ENCODE measurements around the gene ABLIM1. TPM values are rescaled to one million over a fixed set of nuclear protein-coding genes. Genes with fewer than 3 reads are reported as not detected.

ABLIM1 gene
- polyA plus RNA-seq, 3 donors: 0.33 to 0.91 (median 0.57) TPM

DNA sequence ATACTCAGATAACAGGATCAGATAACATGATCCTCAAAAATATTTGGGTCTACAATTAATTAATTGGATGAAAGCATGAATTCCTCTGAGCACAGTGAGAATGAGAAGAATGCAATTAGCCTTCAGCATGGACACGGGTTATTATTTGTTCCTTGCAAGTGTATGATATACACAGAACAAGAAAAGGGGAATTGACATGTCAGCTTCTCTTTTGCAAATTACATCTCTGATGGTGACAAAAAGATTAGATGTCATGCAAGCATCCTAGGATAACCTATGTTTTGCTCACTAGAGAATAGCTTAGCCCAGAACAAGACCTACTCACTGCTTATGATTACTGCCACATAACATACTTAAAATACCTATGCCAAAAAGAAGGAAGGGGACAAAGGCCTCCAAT is 120.3 kb downstream of the ABLIM1 start:
- Histone ChIP-seq H3K9ac (ENCODE audit: insufficient read depth, low read length, poor library complexity, severe bottlenecking) (no peak overlapping the region), H3K27ac (ENCODE audit: low read depth in 1 of 2, low read length in 2 of 2) (no peak overlapping the region), H3K27me3 (ENCODE audit: control insufficient read depth in 2 of 2, insufficient read depth in 2 of 2, low read length in 2 of 2) (no peaks in the 10 kb centered on the region), H3K4me2 (replicated peaks; ENCODE audit: extremely low read depth, low read length, poor library complexity, severe bottlenecking) (no peak overlapping the region), H3K36me3 (replicated peaks in 1 of 2; ENCODE audit: control insufficient read depth in 1 of 2, insufficient read depth in 2 of 2, low read length in 2 of 2) (no peaks in the 10 kb centered on the region), H3K4me1 (ENCODE audit: control insufficient read depth in 1 of 2, insufficient read depth in 2 of 2, low read length in 2 of 2) (peaks cover 2 to 5% of the 10 kb centered on the region in 2 donors), H4K20me1 (ENCODE audit: insufficient read depth, low read length) (no peaks in the 10 kb centered on the region), H3K9me3 (replicated peaks in 1 of 2; ENCODE audit: control insufficient read depth in 1 of 2, insufficient read depth in 1 of 2, low read length in 2 of 2) (no peaks in the 10 kb centered on the region), H3K4me3 (replicated peaks in 1 of 3; ENCODE audit: low read depth in 2 of 3, low read length in 3 of 3) (no peak overlapping the region), H3K79me2 (ENCODE audit: insufficient read depth, low read length) (no peaks in the 10 kb centered on the region), H2AFZ (ENCODE audit: insufficient read depth, low read depth, low read length, poor library complexity, severe bottlenecking) (no peak overlapping the region)
- Mint-ChIP-seq H3K27me3 (ENCODE audit: low read depth in 3 of 3) (peaks cover 0 to 4% (median 3%) of the 10 kb centered on the region in 3 donors), H3K36me3 (no peaks in the 10 kb centered on the region), H3K4me1 (peaks cover 9% of the 10 kb centered on the region), H3K9me3 (peaks cover 0 to 6% (median 0%) of the 10 kb centered on the region in 7 donors), H3K4me3 (no peak overlapping the region), H3K27ac (no peak overlapping the region)
- TF ChIP-seq, protein P1, sequence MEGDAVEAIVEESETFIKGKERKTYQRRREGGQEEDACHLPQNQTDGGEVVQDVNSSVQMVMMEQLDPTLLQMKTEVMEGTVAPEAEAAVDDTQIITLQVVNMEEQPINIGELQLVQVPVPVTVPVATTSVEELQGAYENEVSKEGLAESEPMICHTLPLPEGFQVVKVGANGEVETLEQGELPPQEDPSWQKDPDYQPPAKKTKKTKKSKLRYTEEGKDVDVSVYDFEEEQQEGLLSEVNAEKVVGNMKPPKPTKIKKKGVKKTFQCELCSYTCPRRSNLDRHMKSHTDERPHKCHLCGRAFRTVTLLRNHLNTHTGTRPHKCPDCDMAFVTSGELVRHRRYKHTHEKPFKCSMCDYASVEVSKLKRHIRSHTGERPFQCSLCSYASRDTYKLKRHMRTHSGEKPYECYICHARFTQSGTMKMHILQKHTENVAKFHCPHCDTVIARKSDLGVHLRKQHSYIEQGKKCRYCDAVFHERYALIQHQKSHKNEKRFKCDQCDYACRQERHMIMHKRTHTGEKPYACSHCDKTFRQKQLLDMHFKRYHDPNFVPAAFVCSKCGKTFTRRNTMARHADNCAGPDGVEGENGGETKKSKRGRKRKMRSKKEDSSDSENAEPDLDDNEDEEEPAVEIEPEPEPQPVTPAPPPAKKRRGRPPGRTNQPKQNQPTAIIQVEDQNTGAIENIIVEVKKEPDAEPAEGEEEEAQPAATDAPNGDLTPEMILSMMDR (IDR thresholded peaks at IDR 0.05): no peak
- no CpG with 5 or more reads among the region's 1 CpG for WGBS (ENCODE audit: insufficient coverage)
- intact Hi-C loops (cut with micrococcal nuclease): no loop called here
- DNase-seq: no peak

- WGBS (ENCODE audit: insufficient coverage): 98% methylated on average over 5 of the region's 6 CpGs
- H3K79me2 ChIP-seq (ENCODE audit: insufficient read depth, low read length): no peaks in the 10 kb centered on the region
- no peak for DNase-seq
- H3K9me3 ChIP-seq (replicated peaks in 1 of 2; ENCODE audit: control insufficient read depth in 1 of 2, insufficient read depth in 1 of 2, low read length in 2 of 2): no peaks in the 10 kb centered on the region
- no peak overlapping the region for H3K4me3 ChIP-seq (replicated peaks in 1 of 3; ENCODE audit: low read depth in 2 of 3, low read length in 3 of 3)
- no peak overlapping the region for H3K9ac ChIP-seq (ENCODE audit: insufficient read depth, low read length, poor library complexity, severe bottlenecking)
- no peak overlapping the region for H2AFZ ChIP-seq (ENCODE audit: insufficient read depth, low read depth, low read length, poor library complexity, severe bottlenecking)
- H4K20me1 ChIP-seq (ENCODE audit: insufficient read depth, low read length): no peaks in the 10 kb centered on the region
- H3K27ac ChIP-seq (ENCODE audit: low read depth in 1 of 2, low read length in 2 of 2): no peak overlapping the region
- H3K4me1 ChIP-seq (ENCODE audit: control insufficient read depth in 1 of 2, insufficient read depth in 2 of 2, low read length in 2 of 2): peaks cover 2 to 5% of the 10 kb centered on the region in 2 donors
- TF ChIP-seq, protein P1 (IDR thresholded peaks at IDR 0.05): no peak
- intact Hi-C loops (cut with micrococcal nuclease): no loop called here
- no peaks in the 10 kb centered on the region for H3K36me3 ChIP-seq (replicated peaks in 1 of 2; ENCODE audit: control insufficient read depth in 1 of 2, insufficient read depth in 2 of 2, low read length in 2 of 2)
- H3K4me3 Mint-ChIP-seq: no peak overlapping the region
- H3K27me3 Mint-ChIP-seq (ENCODE audit: low read depth in 3 of 3): peaks cover 0 to 3% (median 3%) of the 10 kb centered on the region in 3 donors
- H3K4me1 Mint-ChIP-seq: peaks cover 9% of the 10 kb centered on the region
- H3K9me3 Mint-ChIP-seq: peaks cover 0 to 6% (median 0%) of the 10 kb centered on the region in 7 donors
- H3K36me3 Mint-ChIP-seq: no peaks in the 10 kb centered on the region
- H3K4me2 ChIP-seq (replicated peaks; ENCODE audit: extremely low read depth, low read length, poor library complexity, severe bottlenecking): no peak overlapping the region
- H3K27ac Mint-ChIP-seq: no peak overlapping the region
- no peaks in the 10 kb centered on the region for H3K27me3 ChIP-seq (ENCODE audit: control insufficient read depth in 2 of 2, insufficient read depth in 2 of 2, low read length in 2 of 2)
Observed at GRCh38 chr10:114534571-114534981, 123.5 kb downstream of the ABLIM1 start.

Data from CD14-positive monocyte (primary cell).